Mucosa of rectum (tissue), 2 donors: ENCODE results near the gene TUBB4B.

ENCODE experiments used
- H3K27ac ChIP-seq, 2 donors: one replicate each; pipeline ENCODE4 v1.7.0; 2013; ENCODE audit warnings: inconsistent platforms in 2 of 2, low read depth in 2 of 2, low read length in 2 of 2
- H3K27me3 ChIP-seq, 2 donors: one replicate each; pipeline ENCODE4 v1.7.0; 2013; ENCODE audit warnings: low read length in 2 of 2; ENCODE audit not compliant: control insufficient read depth in 2 of 2, insufficient read depth in 2 of 2
- H3K36me3 ChIP-seq, 2 donors: one replicate each; pipeline ENCODE4 v1.7.0; 2013; ENCODE audit warnings: low read length in 2 of 2; ENCODE audit not compliant: control insufficient read depth in 2 of 2, insufficient read depth in 2 of 2
- H3K4me1 ChIP-seq, 2 donors: one replicate each; pipeline ENCODE4 v1.7.0; 2013; ENCODE audit warnings: low read length in 2 of 2, mild to moderate bottlenecking in 1 of 2; ENCODE audit not compliant: control insufficient read depth in 2 of 2, insufficient read depth in 2 of 2
- H3K4me3 ChIP-seq, 2 donors: one replicate each; pipeline ENCODE4 v1.7.0; 2013; ENCODE audit warnings: low read length in 2 of 2
- H3K9ac ChIP-seq, 2 donors: one replicate each; pipeline ENCODE4 v1.7.0; 2013; ENCODE audit warnings: low read length in 2 of 2, low read depth in 1 of 2, mild to moderate bottlenecking in 1 of 2
- H3K9me3 ChIP-seq, 2 donors: one replicate each; pipeline ENCODE4 v1.7.0; 2013; ENCODE audit warnings: low read length in 2 of 2; ENCODE audit not compliant: control insufficient read depth in 2 of 2
- donor health status: healthy.
- donor health status: Normal muscosa, but diverticular disease.

Gene TUBB4B

DNA sequence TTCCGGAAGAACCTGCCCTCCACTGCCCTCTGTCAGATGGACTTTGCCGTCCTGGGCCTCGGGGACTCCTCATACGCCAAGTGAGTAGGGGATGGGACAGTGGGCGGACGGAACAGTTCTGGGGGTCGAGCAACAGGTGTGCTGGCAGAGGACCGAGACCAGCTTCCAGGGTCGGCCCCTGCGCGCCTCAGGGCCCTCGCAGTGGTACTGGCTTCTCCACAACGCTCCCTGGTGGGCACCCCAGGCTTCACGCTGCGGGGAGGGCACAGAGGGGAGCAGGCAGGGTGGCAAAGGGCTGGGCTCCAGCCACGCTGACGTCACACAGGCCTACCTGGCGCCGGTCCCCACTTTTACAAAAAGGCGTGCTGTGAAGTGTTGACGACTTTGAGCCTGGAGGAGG lies 28.6 kb upstream of the TUBB4B start:
- H3K27me3 ChIP-seq: no peaks in the 10 kb centered on the region
- H3K4me3 ChIP-seq: no peak overlapping the region
- no peak overlapping the region for H3K9ac ChIP-seq
- H3K9me3 ChIP-seq: no peaks in the 10 kb centered on the region
- no peak overlapping the region for H3K27ac ChIP-seq
- no peaks in the 10 kb centered on the region for H3K36me3 ChIP-seq
- H3K4me1 ChIP-seq: peaks cover 3 to 7% of the 10 kb centered on the region in 2 donors

DNA sequence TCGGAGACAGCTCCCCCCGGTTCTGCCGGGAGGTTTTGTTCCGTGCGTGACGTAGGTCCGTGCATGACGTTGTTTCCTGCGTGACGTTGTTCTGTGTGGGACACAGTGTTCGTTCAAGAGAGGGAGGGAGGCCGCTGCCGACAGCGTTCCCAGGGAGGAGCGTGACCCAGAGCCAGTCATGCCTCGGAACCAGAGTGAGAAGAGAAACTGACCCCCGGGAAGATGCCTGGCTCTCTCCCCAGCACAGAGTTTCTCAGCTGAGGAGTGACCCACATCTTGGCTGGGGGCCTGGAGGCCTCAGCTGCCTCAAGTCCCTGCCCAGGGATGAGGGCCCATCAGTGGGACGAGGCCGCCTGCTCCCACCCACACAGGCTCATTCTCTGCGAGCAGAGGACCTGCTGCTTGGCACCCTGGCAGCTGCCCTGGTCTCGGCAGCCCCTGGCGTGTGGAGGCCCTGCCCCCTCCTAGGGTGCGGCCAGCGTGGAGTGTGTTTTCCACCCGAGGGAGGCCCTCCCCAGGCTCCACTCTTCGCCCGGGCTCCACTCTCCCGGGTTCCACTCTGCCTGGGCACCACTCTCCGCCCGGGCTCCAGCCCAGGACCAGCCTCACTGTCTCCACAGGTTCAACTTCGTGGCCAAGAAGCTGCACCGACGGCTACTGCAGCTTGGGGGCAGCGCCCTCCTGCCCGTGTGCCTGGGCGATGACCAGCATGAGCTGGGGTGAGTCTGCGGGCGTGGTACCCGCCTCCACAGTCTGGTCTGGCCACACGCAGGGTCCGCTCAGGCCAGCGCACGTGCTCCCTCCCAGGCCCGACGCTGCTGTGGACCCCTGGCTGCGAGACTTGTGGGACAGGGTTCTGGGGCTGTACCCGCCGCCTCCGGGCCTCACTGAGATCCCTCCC lies 27.7 kb upstream of the TUBB4B start:
- Histone ChIP-seq H3K36me3 (no peaks in the 10 kb centered on the region), H3K9ac (no peak overlapping the region), H3K4me3 (no peak overlapping the region), H3K9me3 (no peaks in the 10 kb centered on the region), H3K4me1 (peaks cover 10 to 16% of the 10 kb centered on the region in 2 donors), H3K27me3 (no peaks in the 10 kb centered on the region), H3K27ac (no peak overlapping the region)

DNA sequence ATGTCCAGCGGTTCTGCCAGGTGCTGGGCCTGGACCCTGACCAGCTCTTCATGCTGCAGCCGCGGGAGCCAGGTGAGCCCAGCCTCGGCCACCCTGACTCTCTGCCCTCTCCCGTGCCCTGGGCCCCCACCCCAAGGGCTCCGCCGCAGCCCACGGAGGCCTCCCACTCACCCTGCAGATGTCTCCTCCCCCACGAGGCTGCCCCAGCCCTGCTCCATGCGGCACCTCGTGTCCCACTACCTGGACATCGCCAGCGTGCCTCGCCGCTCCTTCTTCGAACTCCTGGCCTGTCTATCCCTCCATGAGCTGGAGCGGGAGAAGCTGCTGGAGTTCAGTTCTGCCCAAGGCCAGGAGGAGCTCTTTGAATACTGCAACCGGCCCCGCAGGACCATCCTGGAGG lies 26.5 kb upstream of the TUBB4B start:
- Histone ChIP-seq H3K9me3 (no peaks in the 10 kb centered on the region), H3K4me3 (no peak overlapping the region), H3K27ac (no peak overlapping the region), H3K9ac (no peak overlapping the region), H3K27me3 (no peaks in the 10 kb centered on the region), H3K4me1 (peaks cover 17 to 22% of the 10 kb centered on the region in 2 donors), H3K36me3 (no peaks in the 10 kb centered on the region)

DNA sequence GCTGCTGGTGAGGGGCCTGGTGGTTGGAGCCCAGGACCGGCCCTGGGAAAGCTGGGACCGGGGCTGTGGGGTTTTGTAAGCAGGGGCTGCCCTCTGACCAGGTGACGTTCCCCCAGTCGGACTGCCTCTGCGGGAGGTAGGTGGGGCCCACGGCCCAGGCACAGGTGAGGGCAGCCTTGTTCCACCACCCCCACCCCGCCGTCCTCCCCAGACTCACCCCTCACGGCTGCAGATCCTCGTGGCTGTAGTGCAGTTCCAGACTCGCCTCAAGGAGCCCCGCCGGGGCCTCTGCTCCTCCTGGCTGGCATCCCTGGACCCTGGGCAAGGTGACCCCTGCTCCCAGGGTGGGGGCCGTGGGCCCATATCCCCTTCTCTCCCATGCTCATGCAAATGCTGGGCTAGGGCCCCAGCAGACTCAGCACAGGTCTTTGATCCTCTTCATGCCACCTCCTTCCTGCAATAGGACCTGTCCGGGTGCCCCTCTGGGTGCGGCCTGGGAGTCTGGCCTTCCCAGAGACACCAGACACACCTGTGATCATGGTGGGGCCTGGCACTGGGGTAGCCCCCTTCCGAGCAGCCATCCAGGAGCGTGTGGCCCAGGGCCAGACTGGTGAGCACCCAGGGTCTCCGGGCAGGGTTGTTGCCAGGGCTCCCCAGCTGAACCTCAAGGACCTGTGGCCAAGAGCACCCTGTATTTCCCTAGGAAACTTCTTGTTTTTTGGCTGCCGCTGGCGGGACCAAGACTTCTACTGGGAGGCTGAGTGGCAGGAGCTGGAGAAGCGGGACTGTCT lies 25.7 kb upstream of the TUBB4B start:
- no peak overlapping the region for H3K27ac ChIP-seq
- no peaks in the 10 kb centered on the region for H3K9me3 ChIP-seq
- no peaks in the 10 kb centered on the region for H3K36me3 ChIP-seq
- H3K27me3 ChIP-seq: no peaks in the 10 kb centered on the region
- no peak overlapping the region for H3K4me3 ChIP-seq
- no peak overlapping the region for H3K9ac ChIP-seq
- peaks cover 17 to 22% of the 10 kb centered on the region in 2 donors for H3K4me1 ChIP-seq

DNA sequence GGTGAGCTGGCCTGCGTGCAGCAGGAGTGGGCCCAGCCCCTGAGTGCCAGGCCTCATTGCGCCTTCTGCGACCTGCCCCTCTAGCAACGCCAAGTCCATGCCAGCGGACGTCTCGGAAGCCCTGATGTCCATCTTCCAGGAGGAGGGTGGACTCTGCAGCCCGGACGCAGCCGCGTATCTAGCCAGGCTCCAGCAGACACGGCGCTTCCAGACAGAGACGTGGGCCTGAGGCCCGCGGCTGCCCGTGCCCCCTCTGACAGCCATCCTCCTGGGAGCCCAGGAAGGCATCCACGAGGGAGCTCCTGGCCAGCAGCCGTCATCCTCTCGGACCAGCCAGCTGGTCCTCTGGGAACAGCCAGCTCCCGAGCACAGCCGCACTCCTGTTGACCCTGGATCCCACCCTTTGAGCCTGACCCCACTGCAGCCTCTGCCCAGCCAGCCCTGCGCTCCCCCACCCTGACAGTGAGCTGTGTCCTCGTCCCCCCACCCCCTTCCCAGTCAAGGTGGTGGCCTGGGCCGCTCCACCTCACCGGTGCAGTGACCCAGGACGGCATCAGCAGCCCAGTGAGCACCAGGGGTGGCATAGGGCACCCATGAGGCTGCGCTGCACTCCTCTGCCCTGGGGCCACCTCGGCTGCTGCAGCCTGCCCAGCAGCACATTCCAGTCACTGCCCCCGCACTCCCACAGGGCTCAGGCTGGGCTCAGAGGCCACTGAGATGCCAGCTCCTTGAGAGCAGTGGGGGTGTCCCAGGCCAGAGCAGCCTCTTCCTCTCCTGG lies 24.7 kb upstream of the TUBB4B start:
- Histone ChIP-seq H3K27me3 (no peaks in the 10 kb centered on the region), H3K4me3 (no peak overlapping the region), H3K9ac (peak overlapping the region in 1 of 2 donors; percentile 41), H3K27ac (no peak overlapping the region), H3K4me1 (peaks cover 18 to 22% of the 10 kb centered on the region in 2 donors), H3K36me3 (no peaks in the 10 kb centered on the region), H3K9me3 (no peaks in the 10 kb centered on the region)

DNA sequence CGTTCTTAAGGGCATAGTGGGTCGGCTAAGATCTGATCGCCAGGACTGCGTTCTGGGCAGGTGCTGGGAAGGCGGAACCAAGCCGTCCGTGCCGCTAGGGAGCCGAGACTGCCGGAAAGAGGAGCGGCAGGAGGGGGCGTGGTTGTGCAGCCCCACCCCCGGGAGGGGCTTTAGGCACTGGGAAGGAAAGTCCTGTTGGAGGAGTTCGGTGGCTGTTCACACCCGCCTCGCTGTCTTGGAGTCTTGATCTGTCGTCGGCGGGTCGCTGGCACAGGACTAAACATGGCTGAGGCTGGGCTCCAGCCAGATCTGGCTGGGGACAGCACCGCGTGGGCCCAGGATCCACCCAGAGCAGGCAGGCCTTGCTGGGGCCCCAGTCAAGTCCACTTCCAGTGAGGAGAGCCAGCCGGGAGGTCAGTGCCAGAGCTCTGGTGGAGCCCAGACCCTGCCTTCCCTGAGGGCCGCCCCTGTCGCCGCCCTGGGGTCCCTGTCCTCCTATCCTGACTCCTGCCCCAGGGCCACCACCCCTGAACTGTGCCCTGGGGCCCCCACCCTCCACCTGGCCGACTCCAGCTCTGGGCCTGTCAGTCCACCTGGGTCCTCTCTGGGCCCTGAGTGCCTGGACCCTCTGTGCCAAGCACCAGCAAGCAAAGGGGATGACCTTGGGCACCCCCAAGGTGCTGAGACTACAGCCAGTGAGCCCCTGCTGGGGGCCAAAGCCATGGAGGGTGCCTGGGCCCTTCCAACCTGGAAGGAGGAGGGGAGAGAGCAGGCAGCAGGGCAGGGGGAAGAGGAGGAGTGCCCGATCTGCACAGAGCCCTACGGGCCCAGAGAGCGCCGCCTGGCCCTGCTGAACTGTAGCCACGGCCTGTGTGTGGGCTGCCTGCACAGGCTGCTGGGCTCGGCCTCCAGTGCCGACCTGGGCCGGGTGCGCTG lies 23.5 kb upstream of the TUBB4B start:
- H3K4me1 ChIP-seq: peaks cover 21 to 23% of the 10 kb centered on the region in 2 donors
- H3K4me3 ChIP-seq: peak overlapping the region; percentile 62 to 66
- H3K9me3 ChIP-seq: no peaks in the 10 kb centered on the region
- H3K27me3 ChIP-seq: no peaks in the 10 kb centered on the region
- peak overlapping the region; percentile 72 to 87 for H3K9ac ChIP-seq
- no peaks in the 10 kb centered on the region for H3K36me3 ChIP-seq
- peak overlapping the region; percentile 91 to 93 for H3K27ac ChIP-seq

DNA sequence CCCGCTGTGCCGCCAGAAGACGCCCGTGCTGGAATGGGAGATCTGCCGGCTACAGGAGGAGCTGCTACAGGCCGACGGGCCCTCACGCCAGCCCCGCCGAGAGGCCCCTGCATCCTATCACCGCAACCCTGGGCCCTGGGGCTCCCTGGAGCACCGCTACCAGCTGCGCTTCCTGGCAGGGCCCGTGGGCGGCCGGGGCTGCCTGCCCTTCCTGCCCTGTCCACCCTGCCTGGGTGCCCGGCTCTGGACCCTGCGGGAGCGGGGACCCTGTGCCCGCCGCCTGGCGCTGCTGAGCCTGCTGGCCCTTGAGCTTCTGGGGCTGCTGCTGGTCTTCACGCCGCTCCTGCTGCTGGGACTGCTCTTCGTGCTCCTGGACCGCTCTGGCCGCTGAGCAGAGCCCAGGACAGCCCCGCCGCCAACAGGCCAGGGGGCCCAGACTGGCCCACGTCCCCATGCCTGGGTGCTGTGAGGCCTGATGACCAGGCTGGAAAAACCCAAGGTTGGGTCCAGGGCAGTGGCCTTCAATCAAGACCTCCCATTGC lies 22.8 kb upstream of the TUBB4B start:
- no peaks in the 10 kb centered on the region for H3K36me3 ChIP-seq
- no peaks in the 10 kb centered on the region for H3K27me3 ChIP-seq
- peak overlapping the region; percentile 91 to 93 for H3K27ac ChIP-seq
- no peaks in the 10 kb centered on the region for H3K9me3 ChIP-seq
- peak overlapping the region; percentile 72 to 87 for H3K9ac ChIP-seq
- peaks cover 27 to 29% of the 10 kb centered on the region in 2 donors for H3K4me1 ChIP-seq
- H3K4me3 ChIP-seq: peak overlapping the region; percentile 62 to 66

DNA sequence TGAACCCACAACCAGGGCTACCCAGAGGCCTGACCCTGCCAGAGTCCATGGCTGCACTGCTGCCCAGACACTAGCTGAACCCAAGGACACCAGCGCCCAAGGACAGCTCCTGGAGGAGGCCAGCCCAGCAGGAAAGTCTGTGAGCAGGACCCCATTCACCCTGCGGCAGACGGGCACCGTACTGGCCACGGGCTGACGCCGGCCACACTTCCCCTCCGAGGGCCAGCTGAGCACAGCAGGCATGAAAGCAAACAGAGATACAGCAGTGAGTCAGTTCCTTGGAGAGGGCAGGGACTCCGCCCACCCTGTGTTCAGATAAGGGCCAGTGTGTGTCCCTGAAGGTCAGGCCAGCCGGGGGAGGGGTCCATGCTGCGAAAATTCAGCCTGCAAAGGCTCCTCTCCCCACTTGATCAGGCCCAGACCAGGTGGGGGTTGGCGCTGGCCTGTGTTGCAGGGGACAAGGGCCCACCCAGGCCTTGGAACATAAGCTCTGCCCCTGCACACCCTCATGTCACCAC lies 22.3 kb upstream of the TUBB4B start:
- Histone ChIP-seq H3K9me3 (no peaks in the 10 kb centered on the region), H3K27ac (peak overlapping the region; percentile 91 to 93), H3K4me1 (peaks cover 27 to 31% of the 10 kb centered on the region in 2 donors), H3K4me3 (peak overlapping the region; percentile 62 to 66), H3K9ac (peak overlapping the region in 1 of 2 donors; percentile 87), H3K36me3 (no peaks in the 10 kb centered on the region), H3K27me3 (no peaks in the 10 kb centered on the region)
